Retinal pigment epithelial cell (primary cell): ENCODE measurements around the gene ECHS1.

Experiments
- DNase-seq: peaks from one replicate; pipeline ENCODE4 v3.0.0-alpha.2; 2010; ENCODE audit warnings: low read depth
- H3K4me3 ChIP-seq: 2 replicates; pipeline ENCODE4 v1.5.1; 2011; ENCODE audit warnings: mild to moderate bottlenecking, low read length, control low read depth, moderate library complexity
- TF ChIP-seq, protein P1 (sequence below): conservative IDR thresholded peaks from 2 replicates; pipeline ENCODE4 v1.5.1; 2011; ENCODE audit warnings: low read depth, low read length, control low read depth, inconsistent platforms

The ECHS1 gene

DNA sequence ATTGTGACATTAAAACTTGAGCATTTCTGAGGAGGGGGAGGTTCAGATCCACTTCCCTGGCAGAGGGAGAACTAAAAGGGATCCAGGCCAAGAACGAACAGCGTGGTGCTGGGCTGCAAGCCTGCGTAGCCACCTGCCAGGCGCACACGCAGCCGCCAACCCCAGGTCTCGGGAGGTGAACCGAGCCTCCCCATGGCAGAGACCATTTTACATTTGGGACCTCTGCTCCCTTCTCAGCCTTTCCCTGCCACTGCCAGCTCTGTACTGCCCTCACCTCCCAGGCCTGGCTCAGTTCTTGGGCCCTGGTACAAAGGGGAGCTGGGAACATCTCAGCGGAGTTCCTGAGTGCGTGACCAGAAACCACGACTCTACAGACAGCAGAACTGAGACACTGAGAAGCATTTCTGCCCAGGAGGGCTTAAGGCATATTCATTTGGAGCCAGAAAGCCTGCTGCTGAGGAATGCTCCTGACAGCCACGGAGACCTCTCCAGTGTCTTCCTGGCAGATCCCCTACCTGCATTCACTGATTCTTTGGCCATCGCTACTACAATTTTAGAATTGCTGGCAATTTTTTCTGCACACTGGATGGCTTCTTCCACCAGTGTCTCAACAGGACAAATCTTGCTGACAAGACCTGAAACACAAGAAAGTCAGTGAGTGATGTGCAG lies 7.6 kb downstream of the ECHS1 start:
- DNase-seq, result no peak
- H3K4me3 ChIP-seq, result no peak overlapping the region
- TF ChIP-seq, protein P1, sequence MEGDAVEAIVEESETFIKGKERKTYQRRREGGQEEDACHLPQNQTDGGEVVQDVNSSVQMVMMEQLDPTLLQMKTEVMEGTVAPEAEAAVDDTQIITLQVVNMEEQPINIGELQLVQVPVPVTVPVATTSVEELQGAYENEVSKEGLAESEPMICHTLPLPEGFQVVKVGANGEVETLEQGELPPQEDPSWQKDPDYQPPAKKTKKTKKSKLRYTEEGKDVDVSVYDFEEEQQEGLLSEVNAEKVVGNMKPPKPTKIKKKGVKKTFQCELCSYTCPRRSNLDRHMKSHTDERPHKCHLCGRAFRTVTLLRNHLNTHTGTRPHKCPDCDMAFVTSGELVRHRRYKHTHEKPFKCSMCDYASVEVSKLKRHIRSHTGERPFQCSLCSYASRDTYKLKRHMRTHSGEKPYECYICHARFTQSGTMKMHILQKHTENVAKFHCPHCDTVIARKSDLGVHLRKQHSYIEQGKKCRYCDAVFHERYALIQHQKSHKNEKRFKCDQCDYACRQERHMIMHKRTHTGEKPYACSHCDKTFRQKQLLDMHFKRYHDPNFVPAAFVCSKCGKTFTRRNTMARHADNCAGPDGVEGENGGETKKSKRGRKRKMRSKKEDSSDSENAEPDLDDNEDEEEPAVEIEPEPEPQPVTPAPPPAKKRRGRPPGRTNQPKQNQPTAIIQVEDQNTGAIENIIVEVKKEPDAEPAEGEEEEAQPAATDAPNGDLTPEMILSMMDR, result no peak

DNA sequence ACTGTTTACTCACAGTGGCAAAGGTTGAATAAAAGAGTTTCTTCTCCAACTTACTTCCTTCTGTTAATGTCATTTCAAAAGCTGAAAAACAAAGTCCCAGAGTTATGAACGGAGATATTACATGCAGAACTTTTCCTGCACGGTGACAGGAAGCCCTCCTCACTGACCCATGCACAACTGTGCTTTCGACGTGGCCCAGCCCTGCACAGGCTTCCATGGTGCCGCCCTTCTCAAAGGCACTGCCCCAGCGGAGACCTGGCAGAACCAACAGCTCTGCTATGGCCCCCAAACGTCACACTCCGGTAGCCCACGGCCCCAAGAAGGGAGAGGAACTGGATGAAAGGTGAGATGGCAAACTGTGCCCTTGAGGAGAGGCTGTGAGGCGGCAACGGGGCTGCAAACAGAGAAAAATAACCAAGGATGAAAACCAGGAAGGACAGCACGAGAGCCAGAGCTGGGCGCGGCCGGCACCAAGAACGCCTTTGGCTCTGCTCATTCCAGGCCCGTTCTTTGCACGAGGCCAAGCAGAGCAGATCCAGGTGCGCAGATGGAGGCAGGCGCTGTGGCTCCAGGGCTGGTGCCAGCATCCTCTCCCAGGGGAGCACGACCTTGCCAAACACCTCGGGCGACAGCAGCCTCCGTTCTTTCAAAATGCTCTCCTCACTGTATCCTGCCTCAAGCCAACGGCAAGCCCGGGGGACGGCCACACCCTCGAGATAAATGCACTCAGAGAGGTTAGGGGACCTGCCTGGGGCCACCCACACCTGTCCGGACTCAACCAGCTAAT lies 8.3 kb downstream of the ECHS1 start:
- no peak for DNase-seq
- TF ChIP-seq, protein P1, result no peak
- no peak overlapping the region for H3K4me3 ChIP-seq

DNA sequence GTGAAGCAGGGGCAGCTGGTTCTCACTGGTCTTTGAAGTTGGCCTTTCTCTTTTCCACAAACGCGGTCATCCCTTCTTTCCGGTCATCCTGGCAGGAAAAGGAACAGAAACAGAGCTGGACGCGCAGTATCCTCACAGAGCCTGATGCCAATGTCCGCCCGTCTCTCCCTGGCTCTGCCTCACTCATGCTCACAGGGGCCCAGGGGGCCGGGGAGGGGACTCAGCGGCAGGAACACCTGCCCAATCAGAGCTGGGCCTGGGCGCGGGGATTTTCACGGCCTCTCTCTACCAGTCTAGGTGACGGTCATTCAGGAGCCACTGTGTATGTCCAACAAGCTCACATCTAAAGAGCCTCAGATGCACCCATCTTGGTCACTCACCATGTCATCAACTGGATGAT lies 10.3 kb downstream of the ECHS1 start:
- no peak for DNase-seq
- TF ChIP-seq, protein P1, result no peak
- H3K4me3 ChIP-seq, result no peak overlapping the region

DNA sequence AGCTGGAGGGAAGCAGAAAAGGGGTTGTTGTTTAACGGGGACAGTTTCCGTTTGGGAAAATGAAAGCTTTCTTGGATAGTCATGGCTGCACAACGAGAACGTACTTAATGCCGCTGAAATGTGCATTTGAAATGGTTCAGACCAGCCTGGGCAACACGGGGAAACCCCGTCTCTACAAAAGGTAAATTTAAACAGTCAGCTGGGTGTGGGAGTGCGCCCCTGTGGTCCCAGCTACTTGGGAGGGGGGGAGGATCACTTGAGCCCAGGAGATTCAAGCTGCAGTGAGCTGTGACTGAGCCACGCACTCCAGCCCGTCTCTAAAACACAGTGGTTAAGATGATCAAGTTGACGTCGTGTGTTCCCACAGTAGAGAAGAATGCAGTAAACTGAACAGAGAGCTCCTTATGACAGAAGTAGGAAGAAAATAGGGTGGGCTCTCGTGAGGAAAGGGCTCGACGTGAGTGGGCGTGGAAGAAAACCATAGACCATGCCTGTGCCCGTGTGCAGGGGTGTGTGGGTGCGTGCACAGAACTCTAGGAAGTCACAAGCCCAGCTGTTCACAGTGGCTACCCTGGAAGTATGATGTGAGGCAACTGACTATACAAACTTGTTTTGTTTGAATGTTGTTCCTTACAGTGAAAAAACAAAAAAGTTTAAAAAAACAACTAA lies 11.2 kb downstream of the ECHS1 start:
- no peak for DNase-seq
- TF ChIP-seq, protein P1, result no peak
- H3K4me3 ChIP-seq, result no peak overlapping the region

DNA sequence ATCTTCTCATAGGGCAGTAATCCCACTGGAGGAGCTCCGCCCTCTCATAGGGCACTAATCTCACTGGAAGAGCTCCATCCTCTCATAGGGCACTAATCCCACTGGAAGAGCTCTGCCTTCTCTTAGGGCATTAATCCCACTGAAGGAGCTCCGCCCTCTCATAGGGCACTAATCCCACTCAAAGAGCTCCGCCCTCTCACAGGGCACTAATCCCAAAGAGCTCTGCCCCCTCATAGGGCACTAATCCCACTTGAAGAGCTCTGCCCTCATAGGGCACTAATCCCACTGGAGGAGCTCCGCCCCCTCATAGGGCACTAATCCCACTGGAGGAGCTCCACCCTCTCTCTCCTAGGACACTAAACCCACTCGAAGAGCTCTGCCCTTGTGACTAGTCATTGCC lies 11.9 kb downstream of the ECHS1 start:
- no peak overlapping the region for H3K4me3 ChIP-seq
- no peak for DNase-seq
- TF ChIP-seq, protein P1, result no peak

DNA sequence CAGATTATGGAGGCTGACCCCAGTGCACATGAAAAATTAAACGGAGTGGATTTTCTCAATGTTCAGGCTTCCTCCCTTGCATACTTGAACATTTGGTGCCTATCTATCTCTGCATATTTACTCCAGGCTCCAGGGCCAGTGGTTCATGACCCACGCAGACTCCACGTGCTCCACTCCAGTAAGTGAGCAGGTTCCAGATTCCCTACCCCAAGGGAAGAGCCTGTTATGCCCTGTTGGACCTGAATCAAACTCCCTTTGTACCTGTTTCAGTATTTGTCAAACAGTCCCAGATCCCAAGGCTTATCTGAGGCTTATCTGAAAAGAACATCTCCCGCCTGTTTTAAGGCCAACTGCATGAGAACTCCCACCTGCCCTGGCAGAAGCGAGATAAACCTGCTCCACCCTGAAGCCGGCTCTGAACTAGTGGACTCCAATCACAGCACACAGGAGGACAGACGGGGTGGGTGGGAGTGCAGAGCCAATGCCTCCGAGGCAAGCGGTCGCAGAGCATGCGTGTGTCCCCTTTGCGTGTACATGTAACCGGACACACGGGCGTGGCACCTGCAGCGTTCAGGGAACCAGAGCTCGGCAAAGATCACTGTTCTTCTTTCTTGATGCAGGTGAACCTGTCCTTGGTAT lies 13.1 kb downstream of the ECHS1 start:
- TF ChIP-seq, protein P1, result no peak
- H3K4me3 ChIP-seq, result no peak overlapping the region
- DNase-seq, result no peak
